GM23248 (cell line): ENCODE measurements around the gene SYK.

ENCODE experiments used
- EZH2 ChIP-seq: fragments of 200-600 bp; sonication (generic); IDR thresholded peaks from 2 replicates; pipeline ENCODE4 v1.6.1; 2018; ENCODE audit warnings: antibody characterized with exemption, mild to moderate bottlenecking; ENCODE audit not compliant: insufficient read depth, poor library complexity, severe bottlenecking
- EZH2phosphoT487 ChIP-seq: fragments of 200-600 bp; sonication (generic); IDR thresholded peaks from 2 replicates; pipeline ENCODE4 v1.6.1; 2018; ENCODE audit warnings: antibody characterized with exemption, moderate library complexity, mild to moderate bottlenecking, low read depth; ENCODE audit not compliant: insufficient read depth

DNA sequence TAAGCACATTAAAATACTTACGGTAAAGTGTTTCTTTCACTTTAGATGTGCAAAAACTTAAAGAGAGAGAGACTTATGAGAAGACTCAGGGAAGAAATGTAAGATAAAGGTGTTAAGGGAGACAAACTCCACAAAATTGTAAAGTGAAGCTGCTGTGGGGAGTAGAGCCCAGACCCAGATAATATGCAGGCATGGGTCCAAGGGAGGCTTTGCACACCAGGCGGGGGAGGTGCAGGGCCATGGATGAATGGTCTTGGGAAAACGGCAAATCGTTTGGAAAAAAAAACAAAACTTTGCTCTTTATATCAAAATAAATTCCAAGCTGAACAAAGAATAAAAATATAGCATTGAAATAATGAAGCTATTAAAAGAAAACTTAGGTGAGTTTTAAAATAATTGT, 9.1 kb downstream of the SYK start:
- TF ChIP-seq EZH2phosphoT487 (no peak), EZH2 (no peak)
